SK-MEL-5 (cell line): ENCODE measurements around the gene OTOF. TPM values are rescaled to one million over a fixed set of nuclear protein-coding genes. Genes with fewer than 3 reads are reported as not detected.

Experiments
- DNase-seq: peaks from one replicate; pipeline ENCODE4 v3.0.0-alpha.2; 2016; ENCODE audit warnings: low read depth, low spot score
- in situ Hi-C: cut with HindIII; loops from 2 replicates; pipeline ENCODE4 v1.10.0; 2016; ENCODE audit warnings: low sequenced_read_pairs, high pct_unique_total_duplicates, low pct_unique_long_range_greater_than_20kb
- total RNA-seq: library from RNA; depleted of rRNA; stranded (reverse); fragments of >200 nt; shearing (Covaris generic); gene quantifications from 2 replicates; pipeline ENCODE4 v1.2.3, GENCODE V29; 2014; rRNA removed

The OTOF gene
- total RNA-seq, 1 experiment from 2014 or later, result not detected

- in situ Hi-C loops, result no loop called here
- no peak for DNase-seq
Measured at GRCh38 chr2:26410764-26411243, 67.1 kb downstream of the OTOF start.

- no peak for DNase-seq
- in situ Hi-C loops, result no loop called here
Measured at GRCh38 chr2:26409785-26410184, 68.1 kb downstream of the OTOF start.

GRCh38 chr2:26407526-26407925 is 70.4 kb downstream of the OTOF start:
- DNase-seq, result no peak
- in situ Hi-C loops, result no loop called here

Other genes starting within 250 kb of the OTOF start
- gene HADHA, start 233.5 kb downstream of the OTOF start, total RNA-seq, result 360 and 366 TPM in 2 replicates
- gene HADHB, start 233.2 kb downstream of the OTOF start, total RNA-seq, result 219 and 229 TPM in 2 replicates
- gene SELENOI, start 132.0 kb downstream of the OTOF start, total RNA-seq, result 48.0 and 50.4 TPM in 2 replicates
- gene ADGRF3, start 131.3 kb downstream of the OTOF start, total RNA-seq, result 0.05 TPM in 1 of 2 replicates, not detected in the other
- gene DRC1, start 76.2 kb downstream of the OTOF start, total RNA-seq, result not detected in 2 replicates
- not detected in 2 replicates for gene CIB4, start 163.2 kb upstream of the OTOF start, total RNA-seq
- not detected in 2 replicates for gene KCNK3, start 214.6 kb upstream of the OTOF start, total RNA-seq